Thyroid gland (tissue), 4 donors: ENCODE data around the gene PRDM11.

Experiments
- POLR2A ChIP-seq, 2 donors: fragments of 450-650 bp; IDR thresholded peaks; one replicate each; pipeline ENCODE4 v1.6.1; 2017; ENCODE audit warnings: antibody characterized with exemption in 2 of 2, mild to moderate bottlenecking in 2 of 2, moderate library complexity in 1 of 2
- TF ChIP-seq, protein P1 (sequence below), 6 experiments: fragments of 200-600 bp in 3 of 6; fragments of 450-650 bp in 3 of 6; sonication (generic) in 3 of 6; IDR thresholded peaks; one replicate each; pipeline ENCODE4 v1.5.1; 2016 to 2019; ENCODE audit warnings: antibody characterized with exemption in 6 of 6, mild to moderate bottlenecking in 2 of 6, inconsistent platforms in 1 of 6, moderate library complexity in 1 of 6

DNA sequence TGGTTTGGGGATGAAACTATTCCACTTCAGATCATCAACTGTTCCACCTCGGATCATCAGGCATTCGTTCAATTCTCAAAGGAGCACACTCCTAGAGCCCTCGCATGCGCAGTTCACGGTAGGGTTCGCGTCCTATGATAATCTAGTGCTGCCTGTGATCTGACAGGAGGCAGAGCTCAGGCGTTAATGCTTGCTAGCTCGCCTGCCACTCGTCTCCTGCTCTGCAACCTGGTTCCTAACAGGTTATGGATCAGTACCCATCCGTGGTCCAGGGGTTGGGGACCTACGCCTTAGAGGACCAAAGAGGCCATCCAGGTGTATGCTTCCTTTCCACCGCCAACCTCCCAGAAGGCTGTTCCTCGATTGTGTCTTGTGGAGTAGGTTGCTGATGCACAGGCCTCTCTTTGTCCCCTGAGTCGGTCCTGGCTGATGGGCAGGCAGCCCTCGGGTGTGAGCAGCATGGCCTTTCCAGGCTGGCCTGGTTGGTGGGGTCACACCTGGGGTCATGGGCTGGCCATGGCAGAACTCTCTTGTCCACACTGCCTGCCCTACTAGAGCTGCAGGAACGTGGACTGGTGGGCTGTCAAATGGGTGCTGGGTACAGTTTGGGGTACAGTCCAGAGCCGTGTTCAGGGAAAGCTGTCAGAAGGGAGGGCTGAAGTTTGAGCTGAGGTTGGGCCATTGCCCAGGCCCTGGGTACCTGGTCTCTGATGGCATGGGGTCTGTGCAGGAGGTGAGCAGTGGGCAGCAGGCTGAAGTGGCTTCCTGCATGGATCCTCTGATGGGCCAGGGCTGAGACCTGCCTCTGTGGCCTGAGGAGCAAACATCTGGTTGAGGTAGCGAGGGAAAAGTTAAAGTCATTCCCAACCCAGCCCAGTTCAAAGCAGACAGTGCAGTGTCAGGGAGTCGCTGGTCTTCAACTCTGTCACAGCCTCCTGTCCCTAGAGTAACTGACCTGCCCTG is 11.1 kb downstream of the PRDM11 start:
- TF ChIP-seq, protein P1, sequence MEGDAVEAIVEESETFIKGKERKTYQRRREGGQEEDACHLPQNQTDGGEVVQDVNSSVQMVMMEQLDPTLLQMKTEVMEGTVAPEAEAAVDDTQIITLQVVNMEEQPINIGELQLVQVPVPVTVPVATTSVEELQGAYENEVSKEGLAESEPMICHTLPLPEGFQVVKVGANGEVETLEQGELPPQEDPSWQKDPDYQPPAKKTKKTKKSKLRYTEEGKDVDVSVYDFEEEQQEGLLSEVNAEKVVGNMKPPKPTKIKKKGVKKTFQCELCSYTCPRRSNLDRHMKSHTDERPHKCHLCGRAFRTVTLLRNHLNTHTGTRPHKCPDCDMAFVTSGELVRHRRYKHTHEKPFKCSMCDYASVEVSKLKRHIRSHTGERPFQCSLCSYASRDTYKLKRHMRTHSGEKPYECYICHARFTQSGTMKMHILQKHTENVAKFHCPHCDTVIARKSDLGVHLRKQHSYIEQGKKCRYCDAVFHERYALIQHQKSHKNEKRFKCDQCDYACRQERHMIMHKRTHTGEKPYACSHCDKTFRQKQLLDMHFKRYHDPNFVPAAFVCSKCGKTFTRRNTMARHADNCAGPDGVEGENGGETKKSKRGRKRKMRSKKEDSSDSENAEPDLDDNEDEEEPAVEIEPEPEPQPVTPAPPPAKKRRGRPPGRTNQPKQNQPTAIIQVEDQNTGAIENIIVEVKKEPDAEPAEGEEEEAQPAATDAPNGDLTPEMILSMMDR (IDR thresholded peaks at IDR 0.05), result no peak
- TF ChIP-seq POLR2A (IDR thresholded peaks at IDR 0.05), result no peak
